Loucy (cell line): Measurements from ENCODE around the gene SPDEF.

Source experiments
- EZH2phosphoT487 ChIP-seq: fragments of 200-600 bp; IDR thresholded peaks from 2 replicates; pipeline ENCODE4 v1.6.1; 2018; ENCODE audit warnings: antibody characterized with exemption, mild to moderate bottlenecking, moderate library complexity, borderline replicate concordance
- TF ChIP-seq, protein P1 (sequence below): fragments of 200-600 bp; sonication (generic); conservative IDR thresholded peaks from 2 replicates; pipeline ENCODE4 v1.5.1; 2014; ENCODE audit warnings: mild to moderate bottlenecking, antibody characterized with exemption, low read length

GRCh38 chr6:34494973-34495372 is 61.2 kb downstream of the SPDEF start:
- TF ChIP-seq, protein P1, sequence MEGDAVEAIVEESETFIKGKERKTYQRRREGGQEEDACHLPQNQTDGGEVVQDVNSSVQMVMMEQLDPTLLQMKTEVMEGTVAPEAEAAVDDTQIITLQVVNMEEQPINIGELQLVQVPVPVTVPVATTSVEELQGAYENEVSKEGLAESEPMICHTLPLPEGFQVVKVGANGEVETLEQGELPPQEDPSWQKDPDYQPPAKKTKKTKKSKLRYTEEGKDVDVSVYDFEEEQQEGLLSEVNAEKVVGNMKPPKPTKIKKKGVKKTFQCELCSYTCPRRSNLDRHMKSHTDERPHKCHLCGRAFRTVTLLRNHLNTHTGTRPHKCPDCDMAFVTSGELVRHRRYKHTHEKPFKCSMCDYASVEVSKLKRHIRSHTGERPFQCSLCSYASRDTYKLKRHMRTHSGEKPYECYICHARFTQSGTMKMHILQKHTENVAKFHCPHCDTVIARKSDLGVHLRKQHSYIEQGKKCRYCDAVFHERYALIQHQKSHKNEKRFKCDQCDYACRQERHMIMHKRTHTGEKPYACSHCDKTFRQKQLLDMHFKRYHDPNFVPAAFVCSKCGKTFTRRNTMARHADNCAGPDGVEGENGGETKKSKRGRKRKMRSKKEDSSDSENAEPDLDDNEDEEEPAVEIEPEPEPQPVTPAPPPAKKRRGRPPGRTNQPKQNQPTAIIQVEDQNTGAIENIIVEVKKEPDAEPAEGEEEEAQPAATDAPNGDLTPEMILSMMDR, result no peak
- no peak for TF ChIP-seq EZH2phosphoT487
